ENCODE measurements around the gene ADAMTS9. TPM values are rescaled to one million over a fixed set of nuclear protein-coding genes. Genes with fewer than 3 reads are reported as not detected.

The ADAMTS9 gene
- total and polyA plus RNA-seq, 2 of the 13 experiments (the other 11 are each of a cell fraction or from before 2014, with no cell fraction given) = 0.02 to 0.09 TPM

- TF ChIP-seq HES4 (CRISPR knock-in tag; IDR thresholded peaks at IDR 0.05; ENCODE audit: borderline replicate concordance) (no peak), ZNF382 (CRISPR knock-in tag; IDR thresholded peaks at IDR 0.05; ENCODE audit: borderline replicate concordance) (no peak), ZFAT (CRISPR knock-in tag; conservative IDR thresholded peaks at IDR 0.05) (no peak), HIVEP1 (CRISPR knock-in tag; IDR thresholded peaks at IDR 0.05) (no peak), ZNF543 (CRISPR knock-in tag; IDR thresholded peaks at IDR 0.05) (no peak), ZNF782 (CRISPR knock-in tag; IDR thresholded peaks at IDR 0.05; ENCODE audit: borderline replicate concordance) (no peak), FOXK1 (CRISPR knock-in tag; IDR thresholded peaks at IDR 0.05; ENCODE audit: borderline replicate concordance, low read depth) (no peak), SYNCRIP (IDR thresholded peaks at IDR 0.05; ENCODE audit: insufficient read depth, low read depth, low read length) (no peak), SNAI1 (CRISPR knock-in tag; IDR thresholded peaks at IDR 0.05; ENCODE audit: borderline replicate concordance) (no peak), HNF4A (CRISPR knock-in tag; IDR thresholded peaks at IDR 0.05) (no peak), ZKSCAN8 (CRISPR knock-in tag; IDR thresholded peaks at IDR 0.05; ENCODE audit: borderline replicate concordance) (no peak), TAF1 (CRISPR knock-in tag; IDR thresholded peaks at IDR 0.05) (no peak), ZNF558 (CRISPR knock-in tag; IDR thresholded peaks at IDR 0.05; ENCODE audit: borderline replicate concordance) (no peak), ZNF329 (CRISPR knock-in tag; IDR thresholded peaks at IDR 0.05; ENCODE audit: low read depth) (no peak), AGO1 (IDR thresholded peaks at IDR 0.05; ENCODE audit: low read depth, low read length, poor library complexity, severe bottlenecking) (no peak), ZSCAN31 (CRISPR knock-in tag; IDR thresholded peaks at IDR 0.05; ENCODE audit: low read depth) (no peak), GZF1 (CRISPR knock-in tag; IDR thresholded peaks at IDR 0.05) (no peak), MEIS1 (CRISPR knock-in tag; IDR thresholded peaks at IDR 0.05; ENCODE audit: borderline replicate concordance) (no peak), ISL2 (CRISPR knock-in tag; IDR thresholded peaks at IDR 0.05) (no peak)
- TF ChIP-seq, protein P1, sequence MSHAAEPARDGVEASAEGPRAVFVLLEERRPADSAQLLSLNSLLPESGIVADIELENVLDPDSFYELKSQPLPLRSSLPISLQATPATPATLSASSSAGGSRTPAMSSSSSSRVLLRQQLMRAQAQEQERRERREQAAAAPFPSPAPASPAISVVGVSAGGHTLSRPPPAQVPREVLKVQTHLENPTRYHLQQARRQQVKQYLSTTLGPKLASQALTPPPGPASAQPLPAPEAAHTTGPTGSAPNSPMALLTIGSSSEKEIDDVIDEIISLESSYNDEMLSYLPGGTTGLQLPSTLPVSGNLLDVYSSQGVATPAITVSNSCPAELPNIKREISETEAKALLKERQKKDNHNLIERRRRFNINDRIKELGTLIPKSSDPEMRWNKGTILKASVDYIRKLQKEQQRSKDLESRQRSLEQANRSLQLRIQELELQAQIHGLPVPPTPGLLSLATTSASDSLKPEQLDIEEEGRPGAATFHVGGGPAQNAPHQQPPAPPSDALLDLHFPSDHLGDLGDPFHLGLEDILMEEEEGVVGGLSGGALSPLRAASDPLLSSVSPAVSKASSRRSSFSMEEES (CRISPR knock-in tag; IDR thresholded peaks at IDR 0.05) = no peak
- no peak overlapping the region for H3K9ac ChIP-seq (ENCODE audit: insufficient read depth, low read depth, low read length)
- H3K4me3 ChIP-seq (replicated peaks in 1 of 3; ENCODE audit: insufficient read depth in 1 of 3, low read depth in 2 of 3, low read length in 3 of 3) = no peak overlapping the region
- DNase-seq (ENCODE audit: low spot score) (no peak), FAIRE-seq (no peak), ATAC-seq (no peak)
- ChIA-PET CTCF (ENCODE audit: low intra/inter-chr PET ratio, low total read pairs) (no interaction called here), POLR2A (no interaction called here)
- no TSS peak for BruUV-seq (replicated peaks)
- H3K36me3 ChIP-seq (replicated peaks in 1 of 2; ENCODE audit: control insufficient read depth in 1 of 2, insufficient read depth in 2 of 2, low read length in 2 of 2) = no peaks in the 10 kb centered on the region
- 0 out of 2 replicates have a peak overlapping the region, but pooled peaks have one; percentile 59 for H3K4me2 ChIP-seq (ENCODE audit: low read depth, low read length)
- intact Hi-C loops (cut with micrococcal nuclease; ENCODE audit: unreplicated experiment) = no loop called here
- H3K79me2 ChIP-seq (ENCODE audit: insufficient read depth, low read length) = no peaks in the 10 kb centered on the region
- H4K20me1 ChIP-seq (ENCODE audit: insufficient read depth, low read length) = no peaks in the 10 kb centered on the region
- H3K4me1 ChIP-seq (ENCODE audit: insufficient read depth, low read length) = peaks cover 40% of the 10 kb centered on the region
- no peak overlapping the region for H2AFZ ChIP-seq (ENCODE audit: low read length)
- 50% methylated on average over 3 of the region's 5 CpGs for WGBS (ENCODE audit: low lambda C conversion rate)
- H3K27me3 ChIP-seq (ENCODE audit: control insufficient read depth in 1 of 2, insufficient read depth in 2 of 2, low read length in 2 of 2) = peaks cover 8 to 67% of the 10 kb centered on the region in 2 experiments; a peak in 4 of 5 replicates
- in situ Hi-C loops (cut with HindIII; ENCODE audit: extremely low pct_ligation_motif_present, low pct_unique_long_range_greater_than_20kb) = no loop called here
- no peaks in the 10 kb centered on the region for H3K9me3 ChIP-seq (ENCODE audit: low read length)
- no peak overlapping the region for H3K27ac ChIP-seq (ENCODE audit: extremely low read length, insufficient read depth, low read length)
Measured at GRCh38 chr3:64488939-64489338, 198.9 kb downstream of the ADAMTS9 start.
